GM12865 (cell line): Measurements from ENCODE around the gene PGAM1.

ENCODE experiments used
- DNase-seq: peaks from one replicate; pipeline ENCODE4 v3.0.0; 2010; ENCODE audit warnings: low read depth
- H3K4me3 ChIP-seq: 2 replicates; pipeline ENCODE4 v1.5.1; 2011; ENCODE audit warnings: mild to moderate bottlenecking, low read depth, low read length, control low read depth
- TF ChIP-seq, protein P1 (sequence below): IDR thresholded peaks from 2 replicates; pipeline ENCODE4 v1.5.1; 2011; ENCODE audit warnings: low read length, control low read depth, low read depth, inconsistent platforms; ENCODE audit not compliant: insufficient read depth; ENCODE audit errors: missing control alignments

Gene PGAM1

DNA sequence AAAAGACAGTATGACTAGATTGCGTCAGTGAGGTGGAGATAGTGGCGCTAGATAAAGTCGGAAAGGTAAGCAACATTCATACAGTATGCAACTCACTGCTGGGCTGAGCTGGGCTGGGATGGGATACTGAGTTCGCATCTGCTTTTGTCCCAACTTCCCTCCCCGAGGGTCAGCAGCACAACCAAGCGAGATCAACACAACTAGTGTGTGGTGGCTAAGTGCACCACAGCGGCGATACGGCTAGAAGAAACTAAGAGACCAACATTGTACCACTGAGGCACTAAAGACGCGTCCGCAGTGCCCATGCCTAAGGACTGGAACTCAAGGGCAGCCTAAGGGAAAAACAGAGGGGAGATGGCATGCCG is 19.3 kb downstream of the PGAM1 start:
- TF ChIP-seq, protein P1, sequence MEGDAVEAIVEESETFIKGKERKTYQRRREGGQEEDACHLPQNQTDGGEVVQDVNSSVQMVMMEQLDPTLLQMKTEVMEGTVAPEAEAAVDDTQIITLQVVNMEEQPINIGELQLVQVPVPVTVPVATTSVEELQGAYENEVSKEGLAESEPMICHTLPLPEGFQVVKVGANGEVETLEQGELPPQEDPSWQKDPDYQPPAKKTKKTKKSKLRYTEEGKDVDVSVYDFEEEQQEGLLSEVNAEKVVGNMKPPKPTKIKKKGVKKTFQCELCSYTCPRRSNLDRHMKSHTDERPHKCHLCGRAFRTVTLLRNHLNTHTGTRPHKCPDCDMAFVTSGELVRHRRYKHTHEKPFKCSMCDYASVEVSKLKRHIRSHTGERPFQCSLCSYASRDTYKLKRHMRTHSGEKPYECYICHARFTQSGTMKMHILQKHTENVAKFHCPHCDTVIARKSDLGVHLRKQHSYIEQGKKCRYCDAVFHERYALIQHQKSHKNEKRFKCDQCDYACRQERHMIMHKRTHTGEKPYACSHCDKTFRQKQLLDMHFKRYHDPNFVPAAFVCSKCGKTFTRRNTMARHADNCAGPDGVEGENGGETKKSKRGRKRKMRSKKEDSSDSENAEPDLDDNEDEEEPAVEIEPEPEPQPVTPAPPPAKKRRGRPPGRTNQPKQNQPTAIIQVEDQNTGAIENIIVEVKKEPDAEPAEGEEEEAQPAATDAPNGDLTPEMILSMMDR: no peak
- DNase-seq: no peak
- peak overlapping the region; percentile 75 for H3K4me3 ChIP-seq

DNA sequence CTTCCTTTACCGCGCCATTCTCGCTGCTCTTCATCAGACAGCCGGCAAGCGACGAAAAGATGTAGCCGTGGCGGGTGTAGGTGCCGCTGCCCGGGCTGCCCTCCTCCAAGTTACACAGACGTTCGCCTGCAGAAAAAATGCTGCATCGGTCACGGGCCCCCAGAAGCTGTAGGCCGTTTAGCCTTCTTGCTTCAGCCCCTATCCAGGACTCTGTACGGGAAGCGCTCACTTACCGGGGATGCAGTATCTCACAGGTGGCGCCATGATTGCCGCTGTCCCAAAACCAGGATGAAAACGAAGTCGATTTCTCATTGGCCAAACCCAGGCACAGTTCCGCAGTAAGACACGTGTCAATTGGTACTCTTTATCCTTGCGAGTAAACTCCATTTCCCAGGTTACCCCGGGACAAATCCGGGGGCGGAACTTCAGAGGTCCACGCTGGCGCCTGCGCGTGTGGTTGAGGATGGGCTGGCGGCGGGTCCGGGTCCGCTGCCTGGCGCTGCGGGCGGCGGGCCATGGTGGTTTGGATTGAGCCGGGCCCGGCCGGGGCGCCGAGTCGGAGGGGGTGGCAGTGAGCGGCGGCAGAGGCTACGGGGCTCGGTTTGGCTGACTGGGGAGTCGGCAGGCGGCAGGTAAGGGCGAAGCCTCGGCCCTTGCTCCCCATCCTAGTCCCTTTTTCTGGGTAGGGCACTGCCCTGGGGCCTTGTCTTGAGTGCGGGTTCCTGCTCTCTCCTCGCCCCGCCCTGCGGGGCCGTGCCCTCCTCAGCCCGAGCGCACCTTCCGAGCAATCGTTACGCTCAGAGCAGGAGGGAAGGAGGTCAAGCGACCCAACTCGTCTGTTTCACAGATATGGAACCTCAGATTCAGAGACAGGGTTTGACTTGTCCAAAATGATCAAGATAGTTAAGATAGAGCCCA is 20.0 kb downstream of the PGAM1 start, which contains the start of the genes EXOSC1 and ZDHHC16:
Gene EXOSC1, minus strand, starts transcription at position 285 of the 918 bp plus-strand sequence. Its CDS starts 21 bp downstream, at position 264.
Gene ZDHHC16, plus strand, starts transcription at position 454 of the 918 bp plus-strand sequence. CDS start 5,501 bp downstream, outside the sequence.
- TF ChIP-seq, protein P1: peak; percentile 6
- H3K4me3 ChIP-seq: peak within 1 kb of the TSS; percentile 75
- DNase-seq: peak; percentile 96

DNA sequence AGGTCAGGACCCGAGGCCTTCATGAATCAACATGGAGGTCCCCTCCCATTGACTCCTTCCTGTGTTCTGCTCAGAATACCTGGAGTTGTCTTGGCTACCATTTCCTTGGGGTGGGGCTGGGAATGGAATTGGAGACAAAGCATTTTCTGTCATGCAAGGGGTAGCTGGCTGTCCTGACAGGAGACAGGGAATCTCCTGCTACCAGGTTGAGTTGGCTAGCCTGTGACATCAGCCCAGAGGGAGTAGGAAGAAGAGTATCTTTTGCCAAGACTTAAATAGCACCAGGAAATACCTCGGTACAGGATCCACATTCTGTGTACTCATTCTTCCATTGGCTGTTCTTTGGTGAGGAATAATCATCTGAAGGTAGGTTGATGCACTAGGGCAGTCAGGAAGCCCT is 24.8 kb downstream of the PGAM1 start:
- no peak for DNase-seq
- TF ChIP-seq, protein P1: no peak
- no peak overlapping the region for H3K4me3 ChIP-seq

DNA sequence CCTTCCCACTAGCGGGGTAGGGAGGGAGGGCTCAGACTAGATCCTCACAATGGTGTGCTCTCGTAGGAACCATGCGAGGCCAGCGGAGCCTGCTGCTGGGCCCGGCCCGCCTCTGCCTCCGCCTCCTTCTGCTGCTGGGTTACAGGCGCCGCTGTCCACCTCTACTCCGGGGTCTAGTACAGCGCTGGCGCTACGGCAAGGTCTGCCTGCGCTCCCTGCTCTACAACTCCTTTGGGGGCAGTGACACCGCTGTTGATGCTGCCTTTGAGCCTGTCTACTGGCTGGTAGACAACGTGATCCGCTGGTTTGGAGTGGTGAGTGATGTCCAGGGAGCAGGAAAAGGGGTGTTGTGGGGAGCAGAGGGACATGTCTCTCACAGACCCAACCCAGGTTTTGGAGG is 25.6 kb downstream of the PGAM1 start:
- DNase-seq: no peak
- H3K4me3 ChIP-seq: no peak overlapping the region
- TF ChIP-seq, protein P1: no peak

DNA sequence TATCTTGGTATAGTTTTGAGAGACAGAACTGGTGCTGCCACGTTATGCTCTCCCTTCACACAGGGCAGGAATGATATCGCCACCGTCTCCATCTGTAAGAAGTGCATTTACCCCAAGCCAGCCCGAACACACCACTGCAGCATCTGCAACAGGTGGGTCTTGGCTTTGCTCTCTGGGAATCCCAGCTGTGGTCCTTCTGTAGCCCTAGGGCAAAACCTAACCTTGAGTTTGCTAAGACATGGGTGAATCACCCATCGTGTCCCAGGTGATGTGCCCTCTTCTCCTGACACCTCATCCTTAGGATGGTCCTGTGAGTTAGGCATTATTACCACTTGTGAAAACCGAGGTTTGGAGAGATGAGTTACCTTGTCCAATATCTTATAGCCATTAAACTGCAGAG is 26.4 kb downstream of the PGAM1 start:
- DNase-seq: no peak
- no peak overlapping the region for H3K4me3 ChIP-seq
- TF ChIP-seq, protein P1: no peak

DNA sequence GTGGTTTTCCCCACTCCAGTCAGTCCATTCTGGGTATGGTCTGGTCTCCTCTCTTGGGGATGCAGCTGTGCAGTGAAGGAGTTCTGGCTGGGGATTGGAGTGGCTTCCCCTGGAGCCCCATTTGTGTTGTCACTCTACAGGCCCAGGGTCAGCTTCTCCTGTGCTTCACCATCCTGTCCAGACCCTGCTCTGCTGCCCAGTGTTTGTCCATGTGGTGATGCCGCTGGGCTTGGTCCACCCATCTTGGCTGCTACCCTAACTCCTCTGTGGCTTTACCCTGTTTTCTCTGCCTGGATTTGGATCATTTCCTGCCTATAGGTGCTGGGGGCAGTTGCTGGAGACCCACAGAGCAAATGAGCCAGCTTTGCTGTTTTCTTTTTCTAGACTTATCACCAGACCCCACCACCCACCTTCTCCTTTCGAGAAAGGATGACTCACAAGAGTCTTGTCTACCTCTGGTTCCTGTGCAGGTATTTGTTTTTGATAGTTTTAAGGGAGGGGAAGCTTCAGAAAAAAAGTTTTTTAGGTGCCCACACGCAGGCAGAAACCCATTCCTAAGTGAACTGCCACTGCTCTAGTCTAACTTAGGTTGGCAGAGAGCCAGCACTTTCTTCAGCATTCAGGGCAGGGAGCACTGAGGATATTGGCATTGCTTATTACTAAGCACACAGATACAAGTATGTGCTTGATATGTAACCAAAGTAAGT is 28.5 kb downstream of the PGAM1 start:
- no peak overlapping the region for H3K4me3 ChIP-seq
- TF ChIP-seq, protein P1: no peak
- DNase-seq: no peak
